GM19239 (cell line): ENCODE measurements around the gene WNT10A.
"Not testable (repeated sequence)": the region's sequence is repeated elsewhere in the genome, so short reads cannot be mapped to it uniquely, and the experiment has no call there.

ENCODE experiments used
- DNase-seq: peaks from one replicate; pipeline ENCODE4 v3.0.0; 2011; ENCODE audit warnings: low spot score; ENCODE audit not compliant: insufficient read length
- FAIRE-seq: peaks from 2 replicates; lab custom pipeline; 2011; peaks lifted over from hg19 to GRCh38; lab: Jason Lieb, UNC

WNT10A gene

DNA sequence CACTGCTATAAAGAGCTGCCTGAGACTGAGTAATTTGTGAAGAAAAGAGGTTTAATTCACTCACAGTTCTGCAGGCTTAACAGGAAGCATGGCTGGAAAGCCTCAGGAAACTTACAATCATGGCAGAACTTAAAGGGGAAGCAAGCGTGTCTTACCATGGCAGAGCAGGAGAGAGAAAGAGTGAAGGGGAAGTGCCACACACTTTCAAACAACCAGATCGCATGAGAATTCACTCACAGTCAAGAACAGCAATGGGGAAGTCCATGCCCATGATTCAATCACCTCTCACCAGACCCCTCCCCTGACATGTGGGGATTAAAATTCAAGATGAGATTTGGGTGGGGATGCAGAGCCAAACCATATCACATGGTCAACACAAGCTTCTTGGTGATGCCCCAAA, 44.1 kb downstream of the WNT10A start:
- FAIRE-seq (no peak), DNase-seq (no peak)

DNA sequence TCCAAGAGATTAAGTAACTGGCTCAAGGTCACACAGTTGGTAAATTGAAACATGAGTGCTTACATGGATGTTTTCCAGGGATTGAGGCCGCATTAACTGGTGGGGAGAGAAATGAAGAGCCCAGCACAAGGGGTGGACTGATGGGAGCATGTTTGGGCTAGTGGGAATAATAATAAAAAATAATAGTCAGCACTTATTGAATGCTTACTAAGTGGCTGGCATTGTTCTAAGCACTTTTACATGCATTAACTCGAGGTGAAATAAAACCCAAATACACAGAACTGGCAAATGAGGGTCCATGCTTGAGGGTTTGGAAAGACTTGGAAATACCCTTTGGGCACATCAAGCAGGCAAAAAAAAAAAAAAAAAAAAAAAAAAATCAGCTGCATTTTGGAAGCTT, 44.8 kb downstream of the WNT10A start:
- no peak for FAIRE-seq
- no peak for DNase-seq

GRCh38 chr2:218927422-218927821, 46.8 kb downstream of the WNT10A start:
- no peak for DNase-seq
- FAIRE-seq: no peak

GRCh38 chr2:218927876-218928275, 47.2 kb downstream of the WNT10A start:
- no peak for FAIRE-seq
- DNase-seq: no peak

DNA sequence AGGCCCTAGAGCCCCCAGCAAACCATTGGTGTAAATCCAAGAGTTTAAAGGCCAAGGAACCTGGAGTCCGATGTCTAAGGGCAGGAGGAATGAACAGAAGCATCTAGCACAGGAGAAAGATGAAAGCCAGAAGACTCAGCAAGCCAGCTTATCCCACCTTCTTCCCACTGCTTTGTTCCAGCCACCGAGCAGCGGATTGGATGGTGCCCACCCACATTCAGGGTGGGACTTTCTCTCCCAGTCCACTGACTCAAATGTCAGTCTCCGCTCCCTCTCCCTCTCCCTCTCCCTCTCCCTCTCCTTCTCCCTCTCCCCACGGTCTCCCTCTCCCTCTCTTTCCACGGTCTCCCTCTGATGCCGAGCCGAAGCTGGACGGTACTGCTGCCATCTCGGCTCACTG, 49.8 kb downstream of the WNT10A start:
- FAIRE-seq, DNase-seq: not testable (repeated sequence)

- DNase-seq, FAIRE-seq: not testable (repeated sequence)
Observed at GRCh38 chr2:218931751-218932150, 51.1 kb downstream of the WNT10A start.
